AG10803 (cell line): Measurements from ENCODE around the gene DENND1A.

Experiments
- DNase-seq: peaks from one replicate; pipeline ENCODE4 v3.0.0; 2010; ENCODE audit warnings: low read depth
- H3K4me3 ChIP-seq: 2 replicates; pipeline ENCODE4 v1.5.1; 2011; ENCODE audit warnings: mild to moderate bottlenecking, low read length, control low read depth
- TF ChIP-seq, protein P1 (sequence below): conservative IDR thresholded peaks from 2 replicates; pipeline ENCODE4 v1.5.1; 2011; ENCODE audit warnings: mild to moderate bottlenecking, low read length, control low read depth, inconsistent platforms

DENND1A gene

DNA sequence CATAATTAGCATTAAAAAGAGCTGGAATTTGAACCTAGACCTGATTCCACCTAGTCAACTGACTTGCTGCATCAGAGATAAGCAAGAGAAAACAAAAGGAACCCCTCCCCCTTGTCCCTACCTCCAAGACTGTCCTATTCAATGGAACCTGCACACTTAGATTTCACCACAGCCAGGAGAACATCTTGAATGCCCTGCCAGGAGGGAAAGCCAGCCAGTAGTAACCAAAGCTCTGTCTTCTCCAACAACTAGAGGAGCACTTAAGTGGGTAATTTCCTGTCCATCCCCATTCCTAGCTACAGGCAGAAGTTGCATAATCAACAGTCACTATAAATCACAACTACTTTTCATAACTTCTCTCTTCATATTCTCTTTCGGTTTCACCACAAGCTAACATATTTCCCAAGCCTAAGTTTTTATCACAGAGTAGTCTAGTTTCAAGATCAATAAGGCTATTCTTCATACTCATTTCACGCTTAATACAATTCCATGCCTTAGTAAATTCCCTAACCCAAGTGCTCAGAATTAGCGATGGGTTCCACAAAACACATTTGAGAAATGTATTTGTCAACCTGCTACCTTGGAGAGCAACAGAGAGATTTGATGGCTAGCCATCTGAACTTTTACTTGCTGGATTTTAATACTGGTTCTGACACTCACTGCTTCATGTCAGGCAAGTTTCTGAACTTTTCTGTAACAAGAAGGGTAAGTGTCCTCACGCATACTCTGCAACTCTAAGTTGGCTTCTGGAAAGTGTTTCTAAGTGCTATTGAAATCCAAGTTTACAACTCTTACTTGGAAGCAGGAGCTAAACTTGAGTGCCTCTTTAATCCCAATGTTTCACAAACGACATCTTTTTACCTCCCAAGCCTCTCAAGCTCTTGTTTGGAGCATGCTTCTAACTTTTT is 2.0 kb downstream of the DENND1A start:
- TF ChIP-seq, protein P1, sequence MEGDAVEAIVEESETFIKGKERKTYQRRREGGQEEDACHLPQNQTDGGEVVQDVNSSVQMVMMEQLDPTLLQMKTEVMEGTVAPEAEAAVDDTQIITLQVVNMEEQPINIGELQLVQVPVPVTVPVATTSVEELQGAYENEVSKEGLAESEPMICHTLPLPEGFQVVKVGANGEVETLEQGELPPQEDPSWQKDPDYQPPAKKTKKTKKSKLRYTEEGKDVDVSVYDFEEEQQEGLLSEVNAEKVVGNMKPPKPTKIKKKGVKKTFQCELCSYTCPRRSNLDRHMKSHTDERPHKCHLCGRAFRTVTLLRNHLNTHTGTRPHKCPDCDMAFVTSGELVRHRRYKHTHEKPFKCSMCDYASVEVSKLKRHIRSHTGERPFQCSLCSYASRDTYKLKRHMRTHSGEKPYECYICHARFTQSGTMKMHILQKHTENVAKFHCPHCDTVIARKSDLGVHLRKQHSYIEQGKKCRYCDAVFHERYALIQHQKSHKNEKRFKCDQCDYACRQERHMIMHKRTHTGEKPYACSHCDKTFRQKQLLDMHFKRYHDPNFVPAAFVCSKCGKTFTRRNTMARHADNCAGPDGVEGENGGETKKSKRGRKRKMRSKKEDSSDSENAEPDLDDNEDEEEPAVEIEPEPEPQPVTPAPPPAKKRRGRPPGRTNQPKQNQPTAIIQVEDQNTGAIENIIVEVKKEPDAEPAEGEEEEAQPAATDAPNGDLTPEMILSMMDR, result no peak
- DNase-seq, result peak; percentile 83
- peak overlapping the region; percentile 77 for H3K4me3 ChIP-seq

DNA sequence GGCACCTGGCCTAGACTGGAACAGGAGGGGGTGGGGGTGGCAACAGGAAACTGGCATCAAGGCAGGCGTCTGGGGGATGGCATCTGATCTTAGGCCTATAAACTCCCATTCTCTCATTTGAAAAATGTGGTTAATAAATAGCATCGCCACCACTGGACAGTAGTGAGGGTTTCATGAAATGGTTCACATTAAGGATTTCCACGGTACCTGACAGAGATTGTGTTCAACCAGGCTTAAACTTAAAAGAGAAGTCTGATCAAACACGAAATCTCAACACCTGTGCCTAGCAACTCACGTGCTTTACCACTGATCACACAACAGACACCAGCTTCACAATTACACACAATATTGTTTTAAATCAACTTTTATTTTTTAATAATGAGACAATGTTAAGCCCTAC is 3.0 kb downstream of the DENND1A start:
- DNase-seq, result no peak
- no peak overlapping the region for H3K4me3 ChIP-seq
- TF ChIP-seq, protein P1, result no peak

DNA sequence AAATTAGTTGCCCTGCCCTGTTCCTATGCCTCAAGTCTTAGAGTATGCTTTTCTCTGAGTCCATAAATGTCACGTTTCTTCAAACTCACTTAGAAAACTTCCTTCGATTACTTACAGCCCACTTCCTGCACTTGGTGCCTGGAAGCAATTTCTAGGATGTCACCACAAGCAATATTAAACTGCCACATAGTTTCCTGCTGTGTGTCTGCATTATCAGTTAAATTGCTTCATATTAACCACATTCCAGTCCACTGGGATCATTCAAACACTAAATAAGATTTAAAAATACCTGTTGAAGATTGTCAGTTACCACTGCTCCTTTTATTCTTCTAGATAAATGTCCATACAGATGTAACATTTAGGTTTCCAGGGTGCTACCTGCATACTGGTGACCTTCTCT is 4.1 kb downstream of the DENND1A start:
- no peak overlapping the region for H3K4me3 ChIP-seq
- DNase-seq, result peak; percentile 62
- TF ChIP-seq, protein P1, result no peak

DNA sequence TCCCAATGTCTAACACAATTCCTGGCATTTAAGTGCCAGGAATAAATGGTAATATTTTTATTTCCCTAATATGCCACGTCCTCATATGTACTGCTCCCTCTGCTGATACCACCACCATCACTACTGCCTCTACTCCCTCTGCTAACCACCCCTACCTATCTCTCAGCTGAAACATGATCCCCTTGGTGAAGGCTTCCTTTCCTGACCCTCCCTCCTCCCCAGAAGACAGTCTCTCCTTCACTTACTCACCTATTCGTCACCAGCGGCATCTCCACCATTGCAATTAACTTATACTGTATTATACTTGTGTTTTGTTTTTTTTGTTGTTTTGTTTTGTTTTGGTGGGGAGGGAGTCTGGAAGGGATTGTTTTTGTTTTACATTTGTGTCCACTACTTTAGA is 4.8 kb downstream of the DENND1A start:
- no peak overlapping the region for H3K4me3 ChIP-seq
- no peak for DNase-seq
- TF ChIP-seq, protein P1, result no peak

DNA sequence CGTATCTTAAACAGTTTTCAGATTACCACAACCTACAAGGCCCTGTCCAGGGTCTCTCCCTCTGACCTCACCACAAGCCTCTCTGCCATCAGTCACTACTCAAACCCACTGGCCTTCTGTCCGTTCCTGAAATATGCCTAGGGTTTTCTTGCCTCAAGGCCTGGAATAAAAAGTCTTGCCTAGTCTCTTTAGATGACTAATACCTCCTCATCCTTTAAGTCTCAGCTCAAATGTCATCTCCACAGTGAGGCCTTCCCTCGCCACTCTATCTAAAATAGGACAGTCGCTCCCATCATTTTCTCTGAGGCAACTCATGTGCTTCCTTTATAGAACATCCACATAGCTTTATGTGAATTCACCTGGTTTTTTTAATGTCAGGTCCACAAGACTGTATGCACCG is 5.2 kb downstream of the DENND1A start:
- H3K4me3 ChIP-seq, result no peak overlapping the region
- TF ChIP-seq, protein P1, result no peak
- no peak for DNase-seq

DNA sequence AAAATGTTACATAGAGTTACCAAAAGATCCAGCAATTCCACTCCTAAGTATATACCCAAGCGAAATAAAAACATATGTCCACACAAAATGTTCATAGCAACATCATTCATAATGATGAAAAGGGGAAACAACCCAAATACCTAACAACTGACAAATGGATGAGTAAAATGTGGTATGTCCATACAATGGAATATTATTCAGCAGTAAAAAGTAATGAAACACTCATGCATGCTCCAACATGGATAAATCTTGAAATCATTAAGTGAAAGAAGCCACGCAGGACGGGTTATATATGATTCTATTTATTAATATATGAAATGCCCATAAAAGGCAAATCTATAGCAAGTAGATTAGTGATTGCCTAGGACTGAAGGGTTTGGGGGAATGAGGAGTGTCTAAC is 6.0 kb downstream of the DENND1A start:
- H3K4me3 ChIP-seq, result no peak overlapping the region
- no peak for DNase-seq
- TF ChIP-seq, protein P1, result no peak

DNA sequence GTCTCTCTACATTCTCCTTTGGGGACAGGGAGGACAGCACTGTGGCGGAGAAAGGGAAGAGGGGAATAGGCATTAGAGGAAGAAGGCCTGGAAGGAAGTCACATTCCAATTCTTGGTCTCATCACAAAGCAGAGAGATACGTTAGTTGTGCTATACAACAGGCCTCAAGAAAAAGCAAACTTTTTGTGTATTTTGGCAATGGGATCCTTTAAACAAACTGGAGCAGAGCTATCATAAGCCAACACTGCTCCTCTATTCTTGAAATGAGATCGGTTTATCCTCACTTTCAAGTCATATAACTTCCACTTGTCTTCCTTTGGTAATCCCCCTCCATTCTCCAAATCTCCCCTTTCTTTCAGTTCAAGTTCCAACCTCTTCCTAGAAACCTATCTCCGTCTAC is 6.5 kb downstream of the DENND1A start:
- H3K4me3 ChIP-seq, result no peak overlapping the region
- TF ChIP-seq, protein P1, result no peak
- DNase-seq, result no peak
